Uterus (tissue), 2 donors: ENCODE data around the gene SLC5A4.

Experiments used
- CTCF ChIP-seq, 4 experiments: fragments of 200-600 bp in 2 of 4; fragments of 450-650 bp in 2 of 4; sonication (generic) in 2 of 4; IDR thresholded peaks; one replicate each; pipeline ENCODE4 v1.5.1; 2016 to 2019; ENCODE audit warnings: antibody characterized with exemption in 4 of 4, mild to moderate bottlenecking in 2 of 4, moderate library complexity in 1 of 4
- POLR2A ChIP-seq, 2 donors: fragments of 450-650 bp; IDR thresholded peaks; one replicate each; pipeline ENCODE4 v1.6.1; 2016; ENCODE audit warnings: antibody characterized with exemption in 2 of 2, mild to moderate bottlenecking in 1 of 2, moderate library complexity in 1 of 2

- TF ChIP-seq CTCF (IDR thresholded peaks at IDR 0.05) (no peak), POLR2A (IDR thresholded peaks at IDR 0.05) (no peak)
Measured at GRCh38 chr22:32199341-32199740, 55.8 kb downstream of the SLC5A4 start.
